Uterus (tissue), 2 donors: ENCODE measurements around the gene KATNAL1.

Experiments
- CTCF ChIP-seq, 4 experiments: fragments of 200-600 bp in 2 of 4; fragments of 450-650 bp in 2 of 4; sonication (generic) in 2 of 4; IDR thresholded peaks; one replicate each; pipeline ENCODE4 v1.5.1; 2016 to 2019; ENCODE audit warnings: antibody characterized with exemption in 4 of 4, mild to moderate bottlenecking in 2 of 4, moderate library complexity in 1 of 4
- POLR2A ChIP-seq, 2 donors: fragments of 450-650 bp; IDR thresholded peaks; one replicate each; pipeline ENCODE4 v1.6.1; 2016; ENCODE audit warnings: antibody characterized with exemption in 2 of 2, mild to moderate bottlenecking in 1 of 2, moderate library complexity in 1 of 2

- TF ChIP-seq POLR2A (IDR thresholded peaks at IDR 0.05) (no peak), CTCF (IDR thresholded peaks at IDR 0.05) (no peak)
Observed at GRCh38 chr13:30276178-30276577, 31.2 kb downstream of the KATNAL1 start.
